Breast epithelium (tissue), 3 donors: ENCODE results near the gene GNAO1.

Experiments used
- POLR2AphosphoS5 ChIP-seq, 3 donors: sonication (generic); formaldehyde crosslinking; IDR thresholded peaks; one replicate each; pipeline ENCODE4 v1.6.1; 2017; ENCODE audit warnings: antibody characterized with exemption in 3 of 3
- TF ChIP-seq, protein P1 (sequence below), 3 donors: fragments of 450-650 bp; IDR thresholded peaks; one replicate each; pipeline ENCODE4 v1.5.1; 2016 to 2017; ENCODE audit warnings: antibody characterized with exemption in 3 of 3, mild to moderate bottlenecking in 3 of 3, moderate library complexity in 3 of 3

GRCh38 chr16:56192635-56192945 lies 1.3 kb downstream of the GNAO1 start:
- TF ChIP-seq, protein P1, sequence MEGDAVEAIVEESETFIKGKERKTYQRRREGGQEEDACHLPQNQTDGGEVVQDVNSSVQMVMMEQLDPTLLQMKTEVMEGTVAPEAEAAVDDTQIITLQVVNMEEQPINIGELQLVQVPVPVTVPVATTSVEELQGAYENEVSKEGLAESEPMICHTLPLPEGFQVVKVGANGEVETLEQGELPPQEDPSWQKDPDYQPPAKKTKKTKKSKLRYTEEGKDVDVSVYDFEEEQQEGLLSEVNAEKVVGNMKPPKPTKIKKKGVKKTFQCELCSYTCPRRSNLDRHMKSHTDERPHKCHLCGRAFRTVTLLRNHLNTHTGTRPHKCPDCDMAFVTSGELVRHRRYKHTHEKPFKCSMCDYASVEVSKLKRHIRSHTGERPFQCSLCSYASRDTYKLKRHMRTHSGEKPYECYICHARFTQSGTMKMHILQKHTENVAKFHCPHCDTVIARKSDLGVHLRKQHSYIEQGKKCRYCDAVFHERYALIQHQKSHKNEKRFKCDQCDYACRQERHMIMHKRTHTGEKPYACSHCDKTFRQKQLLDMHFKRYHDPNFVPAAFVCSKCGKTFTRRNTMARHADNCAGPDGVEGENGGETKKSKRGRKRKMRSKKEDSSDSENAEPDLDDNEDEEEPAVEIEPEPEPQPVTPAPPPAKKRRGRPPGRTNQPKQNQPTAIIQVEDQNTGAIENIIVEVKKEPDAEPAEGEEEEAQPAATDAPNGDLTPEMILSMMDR (IDR thresholded peaks at IDR 0.05), result no peak
- TF ChIP-seq POLR2AphosphoS5 (IDR thresholded peaks at IDR 0.05), result no peak
